Stimulated activated CD4-positive, alpha-beta T cell treated with anti-CD3 and anti-CD28 coated beads, Interleukin-1b, Interleukin-23, amount 100 ng/mL, for 48 hours (primary cell): Measurements from ENCODE around the gene GON7.
A peak's percentile ranks its signal among the peaks of the same experiment; 100 is the strongest.
"Not testable (repeated sequence)": the region's sequence is repeated elsewhere in the genome, so short reads cannot be mapped to it uniquely, and the experiment has no call there.

ENCODE experiments used
- DNase-seq: peaks from one replicate; pipeline ENCODE4 v3.0.0-alpha.2; 2020

The GON7 gene

GRCh38 chr14:93206793-93207467, at the start of gene GON7, which contains the start of gene UBR7:
Gene GON7, minus strand, starts transcription at chr14:93207065. Its CDS starts 28 bp downstream, at chr14:93207037.
Gene UBR7, plus strand, starts transcription at chr14:93207256. Its CDS starts 36 bp downstream, at chr14:93207292.
- DNase-seq: peak; percentile 90

DNA sequence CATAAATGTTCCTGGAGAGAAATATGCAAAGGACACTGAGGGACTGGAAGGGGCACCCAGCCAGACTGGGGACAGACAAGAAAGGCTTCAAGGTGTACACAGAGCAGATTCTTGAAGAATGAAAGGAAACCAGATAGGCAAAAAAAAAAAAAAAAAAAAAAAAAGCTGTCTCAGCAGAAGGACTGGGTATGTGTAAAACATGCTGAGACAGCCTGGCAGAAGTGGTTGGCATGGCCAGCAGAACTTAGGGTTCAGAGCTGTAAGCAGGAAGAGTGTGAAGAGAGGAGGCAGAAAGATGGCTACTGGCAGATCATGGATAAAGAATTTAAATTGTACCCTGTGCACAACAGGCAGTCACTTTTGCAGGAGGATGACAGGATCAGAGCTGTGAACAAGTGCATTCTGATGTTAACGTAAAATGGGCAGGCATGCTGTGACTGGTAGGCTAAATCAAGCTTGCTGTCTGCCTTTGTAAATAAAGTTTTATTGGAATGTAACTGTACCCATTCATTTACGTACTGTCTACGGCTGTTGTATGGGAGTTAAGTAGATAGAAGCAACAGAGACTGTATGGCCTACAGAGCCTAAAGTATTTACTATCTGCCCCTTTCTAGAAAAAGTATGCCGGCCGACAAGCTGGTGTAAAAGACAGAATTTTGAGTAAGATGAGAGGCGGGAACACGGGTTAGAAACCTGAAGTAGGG, 42.4 kb upstream of the GON7 start:
- DNase-seq: no peak

DNA sequence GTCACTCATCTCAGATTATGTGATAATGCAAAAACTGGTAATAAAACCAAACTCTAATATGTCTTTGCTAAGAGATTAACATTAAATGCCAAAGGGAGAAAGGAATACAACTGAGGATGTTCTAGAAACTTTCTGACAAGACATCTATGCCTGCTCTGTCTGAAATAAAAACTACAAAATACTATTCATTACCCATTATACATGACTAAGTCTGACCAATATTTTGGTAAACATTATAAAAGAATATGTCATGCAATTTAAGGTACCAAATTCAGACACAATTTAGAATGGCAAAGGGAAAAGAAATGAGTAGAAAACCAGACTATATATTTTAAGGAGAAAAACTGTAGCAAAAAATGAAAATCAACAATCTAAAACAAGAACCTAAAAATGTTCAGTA, 39.7 kb upstream of the GON7 start:
- no peak for DNase-seq

DNA sequence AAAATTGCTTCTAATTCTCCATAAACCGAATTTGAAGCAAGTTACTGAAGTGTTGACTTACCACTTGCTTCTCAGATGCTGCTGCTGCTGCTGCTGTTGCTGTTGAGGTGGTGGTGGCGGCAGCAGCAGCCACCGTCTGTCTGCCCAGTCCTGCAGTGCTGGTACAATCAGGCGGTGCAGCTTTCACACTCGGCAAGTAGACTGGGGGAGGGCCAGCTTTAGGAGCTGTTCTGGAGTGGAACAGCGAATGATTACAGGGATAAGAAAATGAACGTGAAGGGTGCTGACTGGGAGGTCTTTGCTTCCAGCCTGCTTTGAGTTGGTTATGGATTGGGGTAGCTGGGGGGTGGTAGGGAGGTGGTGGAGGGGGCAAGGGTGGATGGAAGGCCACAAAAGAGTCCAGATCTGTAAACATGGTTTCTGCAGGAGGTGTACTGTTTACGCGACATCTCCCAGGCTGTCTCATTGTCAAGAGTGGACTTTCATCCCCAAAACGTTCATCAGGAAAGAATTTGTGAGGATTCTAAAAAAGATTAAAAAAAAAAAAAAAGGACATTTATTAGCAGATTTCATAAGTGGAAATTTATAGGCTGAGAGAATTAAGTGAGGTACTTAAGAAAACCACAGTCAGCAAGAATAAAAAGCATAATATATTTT, 39.0 kb upstream of the GON7 start:
- DNase-seq: no peak

DNA sequence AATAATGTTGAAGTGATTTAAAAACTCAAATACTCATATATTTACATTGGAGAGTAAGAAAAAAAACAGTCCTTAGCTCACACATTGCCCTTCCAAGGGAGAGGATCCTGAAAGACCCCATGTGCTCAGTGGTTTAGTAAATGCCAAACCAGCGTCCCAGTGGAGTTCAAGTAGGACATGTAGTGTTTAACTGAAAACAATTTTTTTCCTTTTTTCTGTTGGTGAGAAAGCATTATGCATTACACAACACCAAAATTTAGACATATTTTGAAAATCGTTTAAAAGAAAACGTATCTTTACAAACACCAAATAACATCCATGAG, 33.8 kb upstream of the GON7 start:
- DNase-seq: no peak

DNA sequence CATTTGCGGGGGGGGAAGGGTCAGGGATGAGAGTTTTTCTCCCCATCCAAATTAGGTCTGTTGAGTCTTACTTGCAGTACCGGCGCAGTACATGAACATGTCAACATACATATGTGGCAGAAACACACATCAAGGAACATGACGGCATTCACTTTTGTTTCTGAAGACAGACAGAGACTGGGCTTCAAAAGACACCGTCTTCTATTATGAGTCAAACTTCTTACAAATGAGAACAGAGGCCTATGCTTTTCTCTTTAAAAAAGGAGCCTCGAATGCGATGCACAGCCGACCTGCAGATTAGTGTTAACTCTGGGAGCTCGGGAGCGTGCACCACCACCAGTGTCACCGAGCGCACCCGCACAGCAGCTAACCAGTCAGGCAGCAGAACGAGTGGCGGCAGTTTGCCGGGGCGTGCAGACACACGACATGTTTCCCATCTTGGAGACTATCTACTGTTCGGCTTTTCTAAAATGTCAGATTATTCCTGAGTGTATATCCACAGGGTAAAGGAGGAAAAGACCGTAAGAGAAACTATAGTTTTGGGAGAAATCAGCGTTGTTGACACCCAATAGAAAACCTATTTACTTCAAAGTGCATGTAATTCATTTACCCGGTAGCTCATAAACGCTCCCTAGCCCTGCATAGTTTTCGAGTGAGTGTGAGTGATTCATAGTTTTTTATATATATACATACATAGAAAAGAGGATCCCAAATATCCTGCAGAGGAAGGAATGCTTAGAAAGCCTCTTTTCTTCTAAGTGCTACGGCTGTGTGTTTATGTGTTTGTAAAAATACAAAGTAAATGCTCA, 33.2 kb upstream of the GON7 start:
- no peak for DNase-seq

DNA sequence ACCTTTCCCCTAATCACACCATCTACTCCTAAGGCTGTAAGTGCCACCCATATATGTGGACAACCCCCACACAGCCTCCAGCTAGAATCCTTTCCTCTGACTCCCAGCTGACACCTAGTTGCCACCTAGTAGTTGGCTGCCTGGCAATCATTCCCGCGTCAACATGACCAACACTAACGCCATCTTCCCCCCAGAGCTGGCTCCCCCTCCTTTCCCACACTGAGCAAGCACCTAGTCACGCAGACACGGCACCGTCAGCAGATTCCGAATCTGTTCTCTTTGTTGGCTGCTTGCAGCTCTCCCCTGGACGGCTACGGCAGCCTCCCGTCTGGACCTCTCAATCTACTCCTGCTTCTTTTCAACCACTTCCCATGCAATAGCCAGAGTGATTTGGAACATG, 27.9 kb upstream of the GON7 start:
- DNase-seq: no peak

GRCh38 chr14:93233078-93233477, 26.2 kb upstream of the GON7 start:
- DNase-seq: not testable (repeated sequence)

DNA sequence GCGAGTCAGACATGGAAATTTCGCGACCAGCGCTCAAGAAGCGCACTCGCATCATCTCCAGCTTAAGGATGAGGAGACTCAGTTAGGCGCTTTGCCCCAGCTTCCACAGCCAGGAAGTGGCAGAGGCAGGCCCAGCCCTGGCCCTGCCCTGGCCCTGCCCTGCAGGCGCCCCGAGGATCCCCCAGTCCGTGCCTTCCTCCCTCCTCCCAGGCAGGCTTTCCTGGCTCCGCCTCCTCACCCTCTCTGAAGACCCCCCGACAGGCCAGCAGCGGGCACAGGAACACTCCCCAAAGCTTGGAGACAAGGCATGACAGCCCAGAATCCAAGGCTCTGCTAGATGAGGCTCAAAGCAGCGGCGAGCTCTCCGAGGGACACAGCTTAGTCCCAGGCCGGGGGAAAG, 25.3 kb upstream of the GON7 start:
- no peak for DNase-seq

GRCh38 chr14:93231129-93231979, 24.5 kb upstream of the GON7 start:
- no peak for DNase-seq

- DNase-seq: no peak
These were observed 23.7 kb upstream of the GON7 start for GRCh38 chr14:93230539-93230938.

GRCh38 chr14:93228550-93228949, 21.7 kb upstream of the GON7 start:
- DNase-seq: no peak

DNA sequence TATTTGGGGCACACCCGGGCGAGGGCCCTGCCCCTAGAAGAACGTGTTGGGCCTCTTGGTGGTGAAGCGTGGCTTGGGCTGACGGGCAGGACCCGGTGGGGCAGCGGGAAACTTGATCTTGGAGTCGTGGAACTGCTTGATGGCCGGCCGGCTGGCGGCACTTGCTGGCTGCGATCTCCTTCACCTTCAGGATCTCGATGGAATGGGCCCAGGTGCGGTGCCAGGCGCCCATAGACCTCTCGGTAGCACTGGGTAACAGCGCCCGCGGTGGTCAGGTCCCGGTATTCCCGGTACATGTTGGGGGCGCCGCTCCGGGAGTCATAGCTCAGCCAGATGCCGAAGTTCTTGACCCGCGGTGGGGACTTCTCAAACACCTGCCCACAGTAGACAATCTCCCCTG, 16.7 kb upstream of the GON7 start:
- no peak for DNase-seq

DNA sequence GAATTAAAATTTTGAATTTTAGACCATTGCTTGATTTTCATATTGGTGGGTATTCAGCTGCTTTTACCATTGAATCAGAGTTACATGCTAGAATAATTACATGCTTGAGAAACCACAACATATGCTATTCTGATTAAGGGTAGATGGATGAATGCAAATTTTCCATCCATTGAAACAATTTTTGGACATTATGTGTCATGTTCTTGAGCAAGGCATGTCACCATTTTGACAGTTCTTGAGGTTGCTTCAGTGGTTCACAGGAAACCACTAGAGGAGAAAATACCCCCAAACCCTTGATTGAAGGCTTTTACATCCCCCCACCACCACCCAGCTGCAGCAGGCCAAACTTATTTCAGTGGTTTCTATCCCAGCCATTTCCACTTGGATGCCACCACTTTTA, 13.6 kb upstream of the GON7 start:
- DNase-seq: no peak

GRCh38 chr14:93219103-93219726, 12.3 kb upstream of the GON7 start:
- peak; percentile 20 for DNase-seq

DNA sequence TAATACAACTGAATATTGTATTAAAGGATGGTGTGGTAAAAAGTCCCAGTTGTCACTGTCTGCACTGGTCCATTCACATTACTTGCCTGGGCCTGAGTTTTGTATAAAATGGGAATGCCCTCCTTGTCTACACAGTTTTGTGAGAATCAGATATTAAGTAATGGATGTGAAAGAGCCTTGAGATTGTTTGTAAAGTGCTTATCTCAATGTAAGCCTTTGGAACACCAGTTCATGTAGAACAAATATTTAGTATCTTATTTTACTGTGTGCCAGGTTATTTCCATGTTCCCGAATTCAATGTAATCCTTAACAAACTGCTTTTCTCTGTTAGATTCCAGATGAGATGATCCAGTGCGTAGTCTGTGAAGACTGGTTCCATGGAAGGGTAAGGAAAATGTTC, 7.7 kb upstream of the GON7 start:
- DNase-seq: no peak

DNA sequence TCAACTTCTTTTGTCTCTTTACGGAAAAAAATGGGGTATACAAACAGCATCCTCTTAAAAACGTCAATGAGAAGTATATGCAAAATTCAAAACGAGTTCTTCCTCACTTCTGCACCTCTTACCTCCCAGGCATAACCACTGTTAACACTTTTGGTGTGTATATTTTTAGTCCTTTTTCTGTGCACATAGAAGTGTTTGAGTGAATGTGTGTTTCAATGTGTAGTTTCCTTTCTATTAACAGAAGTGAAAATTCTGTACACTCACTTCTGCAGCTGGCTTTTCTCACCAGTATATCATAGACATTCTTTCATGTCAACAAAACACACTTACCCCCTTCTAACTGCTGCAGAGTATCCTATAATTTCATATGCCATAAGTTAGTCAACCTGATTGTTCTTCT, 5.6 kb upstream of the GON7 start:
- DNase-seq: no peak

DNA sequence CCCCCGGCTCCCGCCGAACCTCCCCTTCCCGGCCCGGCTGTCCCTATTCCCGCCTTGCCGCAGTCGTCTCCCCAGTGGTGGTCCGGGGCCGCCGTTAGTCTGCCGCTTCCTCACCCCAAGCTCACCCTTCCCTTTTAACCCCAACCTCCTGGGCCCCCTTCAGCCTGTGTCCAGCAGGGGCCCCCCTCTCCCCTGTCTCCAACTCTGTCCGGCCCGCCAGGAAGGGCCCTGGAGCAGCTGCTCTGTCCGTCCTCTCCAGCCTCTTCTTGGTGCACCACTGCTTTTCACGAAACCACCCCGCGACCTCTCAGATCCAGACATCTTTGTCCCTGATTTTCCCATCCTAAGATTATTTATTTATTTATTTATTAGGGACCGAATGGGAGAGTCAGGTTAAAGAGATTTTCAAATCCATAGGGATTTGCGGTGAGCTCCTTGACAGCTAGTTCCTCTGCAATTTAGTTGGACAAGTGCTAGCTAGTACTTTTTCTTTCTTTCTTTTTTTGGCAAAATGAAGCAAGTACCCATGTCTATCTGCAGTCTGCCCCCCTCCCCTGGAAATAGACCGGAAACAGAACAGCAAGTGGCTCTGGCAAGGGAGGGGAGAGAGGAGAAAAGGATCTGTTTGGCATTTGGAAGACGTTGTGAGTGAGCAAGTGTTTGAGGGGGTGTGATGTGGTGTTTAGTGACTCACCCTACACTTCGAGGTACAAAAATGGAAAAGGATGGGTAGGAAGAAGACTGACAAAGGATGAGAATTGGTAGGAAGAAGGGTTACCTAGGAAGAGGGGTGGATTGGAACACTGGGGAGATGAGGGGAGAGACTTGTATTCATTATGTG, 823 bp upstream of the GON7 start:
- peak; percentile 24 for DNase-seq

DNA sequence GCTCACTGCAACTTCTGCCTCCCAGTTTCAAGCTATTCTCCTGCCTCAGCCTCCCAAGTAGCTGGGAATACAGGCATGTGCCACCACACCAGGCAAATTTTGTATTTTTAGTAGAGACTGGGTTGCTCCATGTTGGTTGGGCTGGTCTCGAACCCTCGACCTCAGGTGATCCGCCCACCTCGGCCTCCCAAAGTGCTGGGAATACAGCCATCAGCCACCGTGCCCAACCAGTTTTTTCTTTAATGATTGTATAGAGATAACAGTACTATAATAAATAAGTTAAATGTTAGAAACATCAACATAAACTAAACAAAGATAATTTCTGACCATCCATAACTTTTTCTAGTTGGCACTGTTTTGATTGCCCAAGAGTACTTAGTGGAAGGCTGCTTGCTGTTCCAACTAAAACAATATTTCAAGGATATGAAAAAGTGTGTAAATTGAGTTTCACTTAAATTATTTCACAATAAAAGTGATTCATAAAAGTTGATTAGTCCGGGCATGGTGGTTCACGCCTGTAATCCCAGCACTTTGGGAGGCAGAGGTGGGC, 5.6 kb downstream of the GON7 start:
- DNase-seq: no peak

DNA sequence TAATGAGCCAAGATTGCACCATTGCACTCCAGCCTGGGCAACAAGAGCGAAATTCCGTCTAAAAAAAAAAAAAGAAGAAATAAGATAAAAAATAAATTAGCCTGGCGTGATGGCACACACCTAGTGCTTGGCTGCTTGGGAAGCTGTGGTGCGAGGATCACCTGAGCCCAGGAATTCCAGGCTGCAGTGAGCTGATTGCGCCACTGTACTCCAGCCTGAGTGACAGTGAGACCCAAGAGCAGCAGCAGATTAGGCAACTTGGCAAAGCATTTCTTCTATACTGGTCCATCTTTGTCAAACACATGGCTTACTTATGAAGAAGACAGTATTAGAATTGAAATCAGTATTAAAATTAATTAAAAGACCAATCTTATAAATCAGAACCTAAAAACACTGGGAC, 6.3 kb downstream of the GON7 start:
- no peak for DNase-seq

- DNase-seq: no peak
These were observed 7.8 kb downstream of the GON7 start for GRCh38 chr14:93199031-93199430.
